ENCODE data around the gene TMEM51. TPM values are rescaled to one million over a fixed set of nuclear protein-coding genes. Genes with fewer than 3 reads are reported as not detected.

The TMEM51 gene
- polyA plus RNA-seq, 1 donor (not counting 4 experiments of a cell fraction or from before 2014, with no cell fraction given), result 12.9 TPM

DNA sequence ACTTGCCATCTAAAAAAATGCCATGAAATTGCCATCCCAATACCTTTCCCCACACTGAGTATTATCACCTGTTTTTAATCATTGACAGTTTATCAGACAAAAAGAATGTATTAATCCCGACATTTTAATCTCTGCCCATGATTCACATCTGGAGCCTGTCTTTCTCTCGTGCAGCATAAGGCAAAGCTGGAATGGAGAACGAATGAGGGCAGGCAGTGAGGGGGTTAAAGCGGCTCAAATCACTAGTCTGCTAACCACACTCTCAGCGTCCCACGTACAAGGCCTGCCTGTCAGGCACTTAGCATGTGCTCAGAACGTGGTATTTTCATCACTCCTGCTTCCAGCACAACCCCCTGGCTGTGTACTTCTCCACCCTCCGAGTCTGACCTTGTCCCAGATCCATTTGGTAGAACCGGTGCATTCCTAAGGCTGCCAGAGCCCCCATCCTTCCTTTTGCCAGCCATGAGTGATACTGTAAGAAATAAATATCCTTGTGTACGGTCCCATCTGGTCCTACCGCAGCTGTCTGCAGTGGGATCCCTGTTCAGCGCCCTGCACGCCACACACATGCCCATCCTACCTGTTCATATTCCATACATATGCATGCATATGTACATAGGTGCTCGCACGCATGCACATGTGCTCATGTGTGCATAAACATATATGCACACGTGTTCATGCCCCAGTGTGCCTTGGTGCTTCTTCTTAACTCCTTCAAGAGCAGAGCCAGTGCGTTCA is 58.8 kb downstream of the TMEM51 start:
- Histone ChIP-seq H3K9me3 (ENCODE audit: control insufficient read depth, low read depth, low read length) (no peaks in the 10 kb centered on the region), H3K4me1 (ENCODE audit: control insufficient read depth, extremely low read depth, insufficient read depth, low read length) (no peaks in the 10 kb centered on the region), H3K27ac (ENCODE audit: control insufficient read depth, insufficient read depth, low read length) (no peak overlapping the region), H3K36me3 (ENCODE audit: control insufficient read depth in 2 of 2, extremely low read depth in 1 of 2, insufficient read depth in 2 of 2, low read length in 2 of 2) (peaks cover 3 to 4% of the 10 kb centered on the region in 2 experiments), H4K20me1 (ENCODE audit: control insufficient read depth, extremely low read depth, insufficient read depth, low read length) (peaks cover 2% of the 10 kb centered on the region), H3K4me2 (ENCODE audit: control insufficient read depth, extremely low read depth, insufficient read depth, low read depth, low read length) (no peak overlapping the region), H3K27me3 (ENCODE audit: control insufficient read depth, extremely low read depth, insufficient read depth, low read length) (no peaks in the 10 kb centered on the region), H3K4me3 (ENCODE audit: control insufficient read depth in 2 of 3, extremely low read depth in 1 of 3, insufficient read depth in 2 of 3, low read depth in 1 of 3, low read length in 3 of 3) (no peak overlapping the region), H3K79me2 (ENCODE audit: control insufficient read depth, insufficient read depth, low read length) (peaks cover 23% of the 10 kb centered on the region), H3K9me1 (ENCODE audit: control insufficient read depth, extremely low read depth, insufficient read depth, low read length) (no peaks in the 10 kb centered on the region), H2AFZ (ENCODE audit: control insufficient read depth, low read length) (no peak overlapping the region), H3K9ac (ENCODE audit: control insufficient read depth, extremely low read depth, insufficient read depth, low read length) (no peak overlapping the region)
- FAIRE-seq, result no peak
- DNase-seq (ENCODE audit: low read depth, low spot score), result no peak
- TF ChIP-seq EZH2 (IDR thresholded peaks at IDR 0.05; ENCODE audit: low read length), result no peak
- TF ChIP-seq, protein P1, sequence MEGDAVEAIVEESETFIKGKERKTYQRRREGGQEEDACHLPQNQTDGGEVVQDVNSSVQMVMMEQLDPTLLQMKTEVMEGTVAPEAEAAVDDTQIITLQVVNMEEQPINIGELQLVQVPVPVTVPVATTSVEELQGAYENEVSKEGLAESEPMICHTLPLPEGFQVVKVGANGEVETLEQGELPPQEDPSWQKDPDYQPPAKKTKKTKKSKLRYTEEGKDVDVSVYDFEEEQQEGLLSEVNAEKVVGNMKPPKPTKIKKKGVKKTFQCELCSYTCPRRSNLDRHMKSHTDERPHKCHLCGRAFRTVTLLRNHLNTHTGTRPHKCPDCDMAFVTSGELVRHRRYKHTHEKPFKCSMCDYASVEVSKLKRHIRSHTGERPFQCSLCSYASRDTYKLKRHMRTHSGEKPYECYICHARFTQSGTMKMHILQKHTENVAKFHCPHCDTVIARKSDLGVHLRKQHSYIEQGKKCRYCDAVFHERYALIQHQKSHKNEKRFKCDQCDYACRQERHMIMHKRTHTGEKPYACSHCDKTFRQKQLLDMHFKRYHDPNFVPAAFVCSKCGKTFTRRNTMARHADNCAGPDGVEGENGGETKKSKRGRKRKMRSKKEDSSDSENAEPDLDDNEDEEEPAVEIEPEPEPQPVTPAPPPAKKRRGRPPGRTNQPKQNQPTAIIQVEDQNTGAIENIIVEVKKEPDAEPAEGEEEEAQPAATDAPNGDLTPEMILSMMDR (optimal IDR thresholded peaks at IDR 0.05 in 1 of 3, IDR thresholded peaks at IDR 0.05 in 1 of 3, conservative IDR thresholded peaks at IDR 0.05 in 1 of 3; ENCODE audit: extremely low read depth in 1 of 3, insufficient read depth in 2 of 3, low read length in 3 of 3), result no peak
- dilution Hi-C loops (cut with MboI; ENCODE audit: extremely low pct_ligation_motif_present, low sequenced_read_pairs), result no loop called here

DNA sequence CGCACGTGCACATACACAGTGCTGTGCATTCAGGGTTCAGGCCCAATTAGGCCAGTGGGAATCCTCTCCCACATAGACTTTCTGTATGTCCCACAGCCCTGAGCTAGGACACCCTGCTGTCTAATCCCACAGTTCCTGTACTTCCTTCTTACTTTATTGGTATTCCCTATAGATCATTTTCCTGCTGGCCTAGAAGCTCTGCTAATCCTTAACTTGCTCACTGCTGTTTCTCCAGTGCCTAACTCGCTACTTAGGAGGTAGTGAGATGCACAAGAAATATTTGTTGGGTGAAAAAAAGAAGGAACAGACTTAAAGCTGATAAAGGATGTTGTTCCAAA is 59.4 kb downstream of the TMEM51 start:
- Histone ChIP-seq H3K9me3 (ENCODE audit: control insufficient read depth, low read depth, low read length) (no peaks in the 10 kb centered on the region), H3K9me1 (ENCODE audit: control insufficient read depth, extremely low read depth, insufficient read depth, low read length) (no peaks in the 10 kb centered on the region), H3K4me1 (ENCODE audit: control insufficient read depth, extremely low read depth, insufficient read depth, low read length) (no peaks in the 10 kb centered on the region), H3K4me3 (ENCODE audit: control insufficient read depth in 2 of 3, extremely low read depth in 1 of 3, insufficient read depth in 2 of 3, low read depth in 1 of 3, low read length in 3 of 3) (no peak overlapping the region), H3K79me2 (ENCODE audit: control insufficient read depth, insufficient read depth, low read length) (peaks cover 22% of the 10 kb centered on the region), H3K27me3 (ENCODE audit: control insufficient read depth, extremely low read depth, insufficient read depth, low read length) (no peaks in the 10 kb centered on the region), H2AFZ (ENCODE audit: control insufficient read depth, low read length) (no peak overlapping the region), H3K27ac (ENCODE audit: control insufficient read depth, insufficient read depth, low read length) (no peak overlapping the region), H3K36me3 (ENCODE audit: control insufficient read depth in 2 of 2, extremely low read depth in 1 of 2, insufficient read depth in 2 of 2, low read length in 2 of 2) (peaks cover 3% of the 10 kb centered on the region in 2 experiments), H4K20me1 (ENCODE audit: control insufficient read depth, extremely low read depth, insufficient read depth, low read length) (peaks cover 2% of the 10 kb centered on the region), H3K9ac (ENCODE audit: control insufficient read depth, extremely low read depth, insufficient read depth, low read length) (no peak overlapping the region), H3K4me2 (ENCODE audit: control insufficient read depth, extremely low read depth, insufficient read depth, low read depth, low read length) (no peak overlapping the region)
- dilution Hi-C loops (cut with MboI; ENCODE audit: extremely low pct_ligation_motif_present, low sequenced_read_pairs), result no loop called here
- no peak for TF ChIP-seq EZH2 (IDR thresholded peaks at IDR 0.05; ENCODE audit: low read length)
- DNase-seq (ENCODE audit: low read depth, low spot score) (no peak), FAIRE-seq (no peak)

Data from keratinocyte (primary cell).